ENCODE results near the gene LIM2.

- TF ChIP-seq CTCF (IDR thresholded peaks at IDR 0.05; ENCODE audit: control extremely low read depth in 1 of 3, insufficient read depth in 1 of 3, low read depth in 1 of 3, low read length in 3 of 3): no peak
- TF ChIP-seq SRF (IDR thresholded peaks at IDR 0.05; ENCODE audit: low read depth, low read length): no peak
- TF ChIP-seq CBX8 (IDR thresholded peaks at IDR 0.05; ENCODE audit: borderline replicate concordance, low read depth, low read length): no peak
- no peak for TF ChIP-seq POLR2A (IDR thresholded peaks at IDR 0.05; ENCODE audit: control extremely low read depth in 1 of 2, low read depth in 2 of 2, low read length in 2 of 2)
- TF ChIP-seq SIN3A (conservative IDR thresholded peaks at IDR 0.05 in 1 of 2, IDR thresholded peaks at IDR 0.05 in 1 of 2; ENCODE audit: low read depth in 1 of 2, low read length in 2 of 2): no peak
- TF ChIP-seq HDAC6 (IDR thresholded peaks at IDR 0.05; ENCODE audit: low read depth, low read length): no peak
- no peak for TF ChIP-seq ATF2 (IDR thresholded peaks at IDR 0.05; ENCODE audit: low read length)
Measured at GRCh38 chr19:51380379-51380778, 7.4 kb downstream of the LIM2 start.

All from H1 (cell line).